Cerebellar nuclear complex (tissue), 1 donor: ENCODE results near the gene FOXD4L3.
"Not testable (repeated sequence)": the region's sequence is repeated elsewhere in the genome, so short reads cannot be mapped to it uniquely, and the experiment has no call there.

Experiments used
- DNase-seq, 2 experiments: peaks; one replicate each; lab custom pipeline; 2025; lab: John Stamatoyannopoulos, UW

Gene FOXD4L3

DNA sequence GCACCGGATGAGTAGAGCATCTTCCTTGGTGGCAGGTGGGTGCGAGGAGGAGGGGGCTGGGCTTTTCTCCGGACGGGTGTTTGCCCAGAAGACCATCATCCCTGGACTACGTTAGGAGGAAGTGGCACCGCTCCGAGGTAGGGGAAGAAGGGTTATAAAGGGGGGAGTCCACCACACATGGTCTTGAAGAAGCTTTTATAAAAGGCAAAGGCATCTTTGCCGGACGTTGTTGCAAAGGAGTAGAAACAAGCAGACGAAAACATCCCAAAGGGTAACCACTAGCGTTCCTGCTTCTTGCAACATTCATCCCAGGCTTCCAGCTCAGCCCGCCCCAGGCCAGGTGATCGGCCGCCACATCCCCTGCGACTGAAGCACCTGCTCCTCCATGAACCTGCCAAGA, at the start of gene FOXD4L3:
Gene FOXD4L3, plus strand, starts transcription at position 301 of the 400 bp plus-strand sequence. Its CDS starts 85 bp downstream, at position 386.
- DNase-seq: not testable (repeated sequence)

- not testable (repeated sequence) for DNase-seq
Measured at GRCh38 chr9:68281041-68281440, 21.6 kb upstream of the FOXD4L3 start.

DNA sequence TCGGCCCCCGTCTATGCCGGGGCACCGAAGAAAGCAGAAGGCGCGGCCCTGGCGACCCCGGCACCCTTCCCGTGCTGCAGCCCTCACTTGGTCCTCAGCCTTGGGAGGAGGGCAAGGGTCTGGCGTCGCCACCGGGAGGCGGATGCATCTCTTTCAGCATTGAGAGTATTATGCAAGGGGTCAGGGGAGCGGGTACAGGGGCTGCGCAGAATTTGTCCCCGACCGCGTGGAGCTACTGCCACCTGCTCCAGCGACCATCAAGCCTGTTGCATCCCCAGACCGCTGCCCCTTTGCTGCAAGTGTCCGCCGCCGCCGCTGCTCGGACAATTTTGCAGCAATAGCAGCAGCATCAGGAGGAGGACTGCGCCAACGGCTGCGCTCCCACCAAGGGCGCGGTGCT, 1.1 kb downstream of the FOXD4L3 start:
- not testable (repeated sequence) for DNase-seq

DNA sequence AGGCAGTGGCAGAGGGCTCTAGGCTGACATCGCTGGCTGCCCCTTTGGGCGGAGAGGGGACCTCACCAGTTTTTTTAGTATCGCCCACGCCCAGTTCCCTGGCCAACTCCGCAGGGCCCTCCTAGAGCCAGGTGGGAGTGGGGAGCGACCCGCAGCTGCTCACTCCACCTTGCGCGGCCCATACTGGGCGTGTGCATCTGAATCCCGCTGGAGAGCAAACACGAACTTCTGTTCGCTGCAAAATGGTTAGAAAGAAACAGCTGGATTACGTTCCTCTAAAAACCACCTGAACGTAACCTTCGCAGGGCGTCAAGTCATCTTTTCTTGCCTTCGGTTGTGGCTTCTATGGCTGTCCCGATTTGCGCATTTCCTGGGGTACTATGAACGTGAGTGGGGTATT, 1.5 kb downstream of the FOXD4L3 start:
- DNase-seq: not testable (repeated sequence)

GRCh38 chr9:68304777-68305176, 2.1 kb downstream of the FOXD4L3 start:
- DNase-seq: not testable (repeated sequence)

DNA sequence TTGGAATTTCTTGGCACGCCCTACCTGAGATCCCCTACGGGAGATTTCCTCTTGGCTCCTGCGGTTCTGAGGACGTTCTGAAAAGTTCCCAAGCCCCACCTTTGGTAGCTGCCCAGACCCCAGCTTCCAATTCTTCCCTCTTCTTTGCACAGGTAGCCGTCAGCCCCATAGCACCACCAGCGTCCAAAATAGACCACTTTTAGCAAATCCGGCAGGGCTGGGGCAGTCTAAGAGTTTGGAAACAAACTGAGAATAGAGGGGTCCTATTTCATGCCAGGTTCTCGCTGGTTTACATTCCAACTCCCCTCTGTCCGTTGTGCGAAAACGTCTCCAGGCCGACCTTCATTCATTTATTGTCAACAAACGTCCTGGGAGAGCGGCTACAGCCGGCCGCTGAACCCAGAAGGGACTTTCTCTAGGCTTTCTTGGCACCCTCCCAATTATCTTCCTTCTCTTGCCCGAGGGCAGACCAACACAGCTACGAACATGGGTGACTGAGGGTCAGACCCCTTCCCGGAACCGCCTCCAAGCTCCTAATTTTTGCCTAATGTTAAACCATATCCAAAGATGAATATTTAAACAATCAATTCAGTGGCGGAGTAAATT, 3.1 kb downstream of the FOXD4L3 start:
- not testable (repeated sequence) for DNase-seq

- DNase-seq: not testable (repeated sequence)
Measured at GRCh38 chr9:68306391-68306964, 3.8 kb downstream of the FOXD4L3 start.

DNA sequence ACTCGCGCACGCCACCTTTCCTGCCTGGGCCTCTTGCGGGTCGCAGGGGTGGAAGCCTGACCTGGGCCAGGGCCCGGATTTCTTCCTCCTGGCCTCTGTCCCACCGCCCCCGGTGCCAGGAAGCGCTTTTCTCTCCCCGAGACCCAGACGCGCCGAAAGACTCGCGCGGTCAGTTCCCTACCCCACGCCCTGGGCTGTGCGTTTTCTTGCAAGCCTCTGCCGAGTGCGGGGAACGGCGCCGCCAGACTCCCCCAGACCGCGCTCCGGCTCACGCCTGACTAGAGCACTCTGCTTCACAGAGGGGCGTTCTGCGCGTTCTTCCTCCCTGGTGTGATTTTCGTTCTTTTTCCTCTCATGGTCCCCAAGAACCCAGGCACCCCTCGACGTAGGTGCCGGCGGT, 4.5 kb downstream of the FOXD4L3 start:
- DNase-seq: not testable (repeated sequence)

GRCh38 chr9:68307654-68308053, 5.0 kb downstream of the FOXD4L3 start:
- DNase-seq: not testable (repeated sequence)

DNA sequence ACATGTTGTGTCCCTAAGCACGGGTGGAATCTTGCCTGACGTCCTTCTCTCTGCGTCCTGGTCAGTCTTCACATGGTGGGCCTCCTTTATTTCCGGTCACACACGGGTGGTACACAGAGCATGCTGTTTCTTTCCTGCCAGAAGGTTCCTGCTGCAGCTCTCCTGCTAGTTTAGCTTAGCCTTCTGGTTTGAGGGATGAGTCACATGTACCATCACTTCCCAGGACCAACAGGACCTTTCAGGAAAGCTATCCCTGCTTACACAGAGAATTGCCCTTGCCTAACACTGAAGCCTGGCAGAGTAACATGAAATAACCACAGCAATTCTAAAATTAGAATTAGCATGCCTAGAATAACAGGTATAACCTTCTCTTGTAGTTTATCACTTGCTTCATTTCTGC, 8.5 kb downstream of the FOXD4L3 start:
- not testable (repeated sequence) for DNase-seq

DNA sequence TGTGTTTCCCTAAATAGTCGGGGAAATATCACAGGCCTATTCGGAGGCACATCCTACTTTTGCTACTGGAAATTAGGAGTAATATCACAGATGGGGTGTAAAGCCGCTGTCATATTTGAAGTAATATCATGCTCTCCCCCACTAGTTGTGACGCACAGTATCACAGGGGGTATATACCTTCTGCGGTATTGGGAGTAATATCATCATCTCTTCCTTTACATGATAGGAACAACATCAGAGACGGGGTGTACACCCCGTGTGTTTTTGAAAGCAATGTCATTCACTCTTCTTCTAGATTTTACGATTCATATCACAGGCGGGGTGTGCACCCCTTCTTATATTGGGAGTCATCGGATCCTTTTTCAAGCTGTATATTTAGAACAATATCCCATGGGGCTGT, 15.5 kb downstream of the FOXD4L3 start:
- DNase-seq: not testable (repeated sequence)

DNA sequence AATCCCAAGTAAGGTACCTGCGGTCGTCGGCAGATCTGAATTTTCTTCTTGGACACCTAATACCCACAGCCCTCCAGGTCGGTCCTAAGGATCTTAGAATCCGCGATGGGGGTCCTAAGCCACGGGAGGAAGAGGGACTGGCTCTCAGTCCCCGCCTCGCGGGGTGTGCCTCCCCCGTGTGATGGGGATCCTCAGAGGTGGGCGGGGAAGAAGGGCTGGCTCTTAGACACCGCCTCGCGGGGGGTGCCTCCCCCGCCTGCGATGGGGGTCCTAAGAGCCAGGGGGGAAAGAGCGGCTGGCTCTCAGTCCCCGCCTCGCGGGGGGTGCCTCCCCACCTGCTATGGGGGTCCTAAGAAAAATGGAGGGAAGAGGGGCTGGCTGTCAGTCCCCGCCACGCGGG, 21.1 kb downstream of the FOXD4L3 start:
- DNase-seq: not testable (repeated sequence)

GRCh38 chr9:68324518-68324917, 21.9 kb downstream of the FOXD4L3 start:
- not testable (repeated sequence) for DNase-seq

GRCh38 chr9:68329106-68329505, 26.4 kb downstream of the FOXD4L3 start:
- DNase-seq: not testable (repeated sequence)

- not testable (repeated sequence) for DNase-seq
Measured at GRCh38 chr9:68330531-68331173, 28.0 kb downstream of the FOXD4L3 start.

DNA sequence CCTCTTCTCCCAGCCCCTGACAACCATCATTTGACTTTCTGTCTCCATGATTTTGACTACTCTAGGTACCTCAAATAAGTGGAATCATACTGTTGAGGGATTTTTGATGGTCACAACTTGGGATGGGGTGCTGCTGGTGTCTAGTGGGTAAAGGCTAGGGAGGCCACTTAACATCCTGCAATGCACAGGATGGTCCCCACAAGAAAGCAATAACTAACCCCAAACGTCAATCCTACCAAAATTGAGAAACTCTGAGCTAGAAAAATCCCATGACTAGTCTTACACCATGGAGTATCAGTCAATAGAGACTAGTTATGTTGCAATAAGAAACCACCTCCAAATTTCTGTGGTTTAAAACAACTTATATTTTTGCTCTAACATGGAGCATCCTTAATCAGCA, 29.5 kb downstream of the FOXD4L3 start:
- not testable (repeated sequence) for DNase-seq

DNA sequence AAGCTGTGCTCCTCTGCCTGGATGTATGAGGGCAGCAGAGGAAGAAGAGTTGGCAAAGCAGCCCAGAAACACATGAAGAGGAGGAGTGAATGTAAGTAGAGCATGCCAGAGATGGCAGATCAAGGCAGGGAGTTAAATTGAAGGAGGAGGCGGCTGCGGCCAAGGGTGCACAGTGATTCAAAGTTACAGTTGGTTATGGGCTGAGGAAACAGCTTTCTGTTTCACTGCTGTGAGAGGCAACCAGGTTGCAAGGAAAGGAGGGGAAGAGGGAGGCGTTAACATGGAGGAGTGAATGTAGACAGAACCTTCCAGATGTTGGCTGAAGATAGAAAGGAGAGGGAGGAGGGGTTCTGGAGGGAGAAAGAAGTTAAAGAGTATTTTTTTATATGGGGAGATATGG, 33.3 kb downstream of the FOXD4L3 start:
- DNase-seq: not testable (repeated sequence)

DNA sequence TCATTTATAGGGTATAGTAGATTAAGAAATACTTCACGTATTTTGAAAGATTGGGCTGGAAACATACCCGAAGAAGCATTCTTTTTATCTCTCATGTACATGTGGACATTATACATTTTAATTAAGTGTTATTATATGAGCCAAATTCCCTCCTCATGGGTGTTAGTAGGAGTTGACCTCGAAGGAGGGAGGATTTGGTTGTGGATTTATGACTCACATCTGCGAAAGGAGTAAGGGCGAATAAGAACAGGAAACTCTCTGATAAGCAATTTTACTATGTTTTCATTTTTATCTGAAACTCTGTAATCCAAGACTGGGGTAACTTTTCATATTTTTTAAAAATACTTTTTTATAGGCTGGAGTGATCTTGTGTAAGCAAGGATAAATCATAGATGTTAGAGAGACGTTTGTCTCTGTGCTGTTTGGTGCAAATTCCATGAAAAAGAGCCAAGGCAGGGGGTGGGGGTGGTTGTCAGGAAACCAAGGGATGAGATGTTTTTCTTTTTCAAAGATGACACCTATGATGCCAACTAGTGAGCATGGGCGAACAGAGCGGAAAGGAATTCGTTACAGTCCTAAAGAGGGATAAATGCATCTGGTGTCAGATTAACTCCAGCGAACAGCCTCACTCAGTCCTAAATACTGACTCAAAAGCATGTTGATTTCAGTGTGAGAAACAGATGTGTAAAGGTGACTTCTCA, 34.1 kb downstream of the FOXD4L3 start:
- DNase-seq: not testable (repeated sequence)

GRCh38 chr9:68338000-68338399, 35.3 kb downstream of the FOXD4L3 start:
- DNase-seq: not testable (repeated sequence)

- not testable (repeated sequence) for DNase-seq
Measured at GRCh38 chr9:68342265-68343025, 39.8 kb downstream of the FOXD4L3 start.

DNA sequence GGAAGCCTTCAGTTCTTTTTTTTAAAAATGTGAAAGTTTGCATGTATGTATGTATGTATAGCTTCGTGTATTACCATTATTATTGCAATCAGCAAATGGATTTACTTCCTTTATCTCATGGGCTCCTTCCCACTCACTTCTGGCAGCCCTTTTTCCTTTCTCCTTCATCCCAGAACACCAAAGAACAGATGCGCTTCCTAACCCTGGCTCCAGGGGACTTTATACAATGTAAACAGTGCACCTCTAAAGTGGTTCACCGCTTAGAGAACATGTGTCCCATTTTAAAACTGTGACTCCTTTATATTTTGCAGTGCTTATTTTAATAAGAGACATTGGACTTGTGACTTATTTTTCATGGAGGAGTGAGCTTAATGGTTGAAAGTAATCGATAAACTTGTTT, 40.6 kb downstream of the FOXD4L3 start:
- not testable (repeated sequence) for DNase-seq

GRCh38 chr9:68343992-68344391, 41.3 kb downstream of the FOXD4L3 start:
- DNase-seq: not testable (repeated sequence)
